H1 (cell line): ENCODE results near the gene PAWR. TPM values are rescaled to one million over a fixed set of nuclear protein-coding genes. Genes with fewer than 3 reads are reported as not detected.

Experiments used
- CTCF ChIA-PET: fragments of 300-600 bp; sonication (Branson Sonifier 250); formaldehyde crosslinking; loops from one replicate; lab custom pipeline; 2021; ENCODE audit not compliant: partially characterized antibody; lab: Charles Lee
- POLR2A ChIA-PET: fragments of 300-600 bp; sonication (Branson Sonifier 250); formaldehyde crosslinking; loops from one replicate; lab custom pipeline; 2021; ENCODE audit warnings: inconsistent platforms; ENCODE audit not compliant: partially characterized antibody; lab: Charles Lee
- DNase-seq, 2 experiments: peaks; one replicate each; pipeline versions ENCODE4 v3.0.0 to v3.0.0-alpha.2; 2010 to 2022; ENCODE audit warnings: low spot score in 2 of 2, low read depth in 1 of 2, mixed read lengths in 1 of 2
- FAIRE-seq: peaks from 2 replicates; lab custom pipeline; 2011; peaks lifted over from hg19 to GRCh38; lab: Jason Lieb, UNC
- H2AFZ ChIP-seq: 2 replicates; pipeline ENCODE4 v1.8.1; 2012; ENCODE audit warnings: low read length, inconsistent platforms
- H2AK5ac ChIP-seq: 2 replicates; pipeline ENCODE4 v1.6.1; 2013; ENCODE audit warnings: low read depth, low read length
- H2BK120ac ChIP-seq: replicated peaks from 2 replicates; pipeline ENCODE3; 2013; ENCODE audit warnings: low read depth, low read length, inconsistent platforms
- H2BK12ac ChIP-seq: 2 replicates; pipeline ENCODE4 v1.6.1; 2013; ENCODE audit warnings: low read depth, low read length
- H2BK15ac ChIP-seq: 2 replicates; pipeline ENCODE4 v1.6.1; 2013; ENCODE audit warnings: low read length
- H2BK20ac ChIP-seq: 2 replicates; pipeline ENCODE4 v1.6.1; 2013; ENCODE audit warnings: low read length
- H2BK5ac ChIP-seq: 2 replicates; pipeline ENCODE4 v1.6.1; 2013; ENCODE audit warnings: low read depth, low read length
- H3K14ac ChIP-seq: 2 replicates; pipeline ENCODE4 v1.6.1; 2013; ENCODE audit warnings: inconsistent platforms; ENCODE audit not compliant: insufficient read length
- H3K18ac ChIP-seq: 2 replicates; pipeline ENCODE4 v1.6.1; 2013; ENCODE audit warnings: low read length; ENCODE audit errors: extremely low read depth
- H3K23ac ChIP-seq: 2 replicates; pipeline ENCODE4 v1.6.1; 2013; ENCODE audit warnings: inconsistent platforms; ENCODE audit not compliant: insufficient read length
- H3K23me2 ChIP-seq: 2 replicates; pipeline ENCODE4 v1.6.1; 2013; ENCODE audit warnings: low read depth, low read length
- H3K27ac ChIP-seq: 2 replicates; pipeline ENCODE4 v1.6.1; 2011; ENCODE audit warnings: low read depth, low read length, inconsistent platforms
- H3K27me3 ChIP-seq, 4 experiments: replicated peaks in 1 of 4; 1 replicate in 1 of 4; 2 replicates in 3 of 4; pipeline versions ENCODE4 v1.6.1 to v1.8.1; 2011 to 2013; ENCODE audit warnings: low read length in 3 of 4, mild to moderate bottlenecking in 3 of 4, inconsistent platforms in 2 of 4, mixed read lengths in 2 of 4, moderate library complexity in 1 of 4; ENCODE audit not compliant: control insufficient read depth in 3 of 4, insufficient read depth in 3 of 4; ENCODE audit errors: extremely low read depth in 1 of 4
- H3K36me3 ChIP-seq, 4 experiments: 2 replicates each; pipeline versions ENCODE4 v1.6.1 to v1.8.1; 2011 to 2013; ENCODE audit warnings: mild to moderate bottlenecking in 4 of 4, low read length in 3 of 4, moderate library complexity in 2 of 4, control low read depth in 1 of 4, inconsistent platforms in 1 of 4; ENCODE audit not compliant: insufficient read depth in 4 of 4, control insufficient read depth in 2 of 4
- H3K4ac ChIP-seq: replicated peaks from 2 replicates; pipeline ENCODE3; 2013; ENCODE audit warnings: low read length, low read depth, mixed read lengths, inconsistent platforms; ENCODE audit not compliant: insufficient read length
- H3K4me1 ChIP-seq, 4 experiments: replicated peaks in 1 of 4; 1 replicate in 1 of 4; 2 replicates in 3 of 4; pipeline versions ENCODE4 v1.6.1 to v1.8.1; 2011 to 2013; ENCODE audit warnings: low read length in 3 of 4, inconsistent platforms in 2 of 4, mixed read lengths in 1 of 4; ENCODE audit not compliant: insufficient read depth in 4 of 4, control insufficient read depth in 3 of 4
- H3K4me2 ChIP-seq, 2 experiments: 2 replicates each; pipeline versions ENCODE4 v1.6.1 to v1.8.1; 2011 to 2013; ENCODE audit warnings: low read depth in 2 of 2, low read length in 2 of 2, control low read depth in 1 of 2, inconsistent platforms in 1 of 2, mild to moderate bottlenecking in 1 of 2; ENCODE audit not compliant: insufficient read depth in 1 of 2
- H3K4me3 ChIP-seq, 4 experiments: fragments of 200-600, 300-600 bp in 1 of 4; sonication (generic), shearing (Covaris generic), sonication (Bioruptor Twin) in 1 of 4; 2 replicates each; pipeline versions ENCODE4 v1.5.1 to v1.8.1; 2011 to 2016; ENCODE audit warnings: low read length in 4 of 4, low read depth in 3 of 4, control low read depth in 2 of 4, inconsistent platforms in 2 of 4, mild to moderate bottlenecking in 2 of 4, mixed read lengths in 1 of 4, moderate library complexity in 1 of 4; ENCODE audit not compliant: insufficient read depth in 2 of 4; ENCODE audit errors: extremely low read depth in 1 of 4
- H3K56ac ChIP-seq: replicated peaks from 2 replicates; pipeline ENCODE3; 2013; ENCODE audit warnings: low read depth, mild to moderate bottlenecking, mixed read lengths, low read length, inconsistent platforms; ENCODE audit not compliant: insufficient read length
- H3K79me1 ChIP-seq: 2 replicates; pipeline ENCODE4 v1.6.1; 2013; ENCODE audit warnings: low read depth, low read length, control low read depth
- H3K79me2 ChIP-seq, 2 experiments: 2 replicates each; pipeline versions ENCODE4 v1.6.1 to v1.8.1; 2012 to 2013; ENCODE audit warnings: low read length in 2 of 2, mild to moderate bottlenecking in 2 of 2, inconsistent platforms in 1 of 2; ENCODE audit not compliant: insufficient read depth in 2 of 2, control insufficient read depth in 1 of 2
- H3K9ac ChIP-seq, 4 experiments: replicated peaks in 1 of 4; 1 replicate in 1 of 4; 2 replicates in 3 of 4; pipeline versions ENCODE4 v1.6.1 to v1.8.1; 2011 to 2013; ENCODE audit warnings: low read depth in 3 of 4, low read length in 3 of 4, control low read depth in 2 of 4, mild to moderate bottlenecking in 2 of 4, moderate library complexity in 2 of 4, inconsistent platforms in 1 of 4; ENCODE audit errors: extremely low read depth in 1 of 4
- H3K9me3 ChIP-seq, 2 experiments: 2 replicates each; pipeline versions ENCODE4 v1.6.1 to v1.8.1; 2012 to 2013; ENCODE audit warnings: mild to moderate bottlenecking in 2 of 2, moderate library complexity in 2 of 2, control low read depth in 1 of 2, inconsistent platforms in 1 of 2, low read depth in 1 of 2, low read length in 1 of 2, mixed read lengths in 1 of 2; ENCODE audit not compliant: insufficient read depth in 2 of 2
- H4K20me1 ChIP-seq, 2 experiments: replicated peaks in 1 of 2; 2 replicates each; pipeline versions ENCODE3 to v1.8.1; 2011 to 2013; ENCODE audit warnings: inconsistent platforms in 2 of 2, low read length in 2 of 2, mild to moderate bottlenecking in 1 of 2; ENCODE audit not compliant: insufficient read depth in 2 of 2, control insufficient read depth in 1 of 2
- H4K5ac ChIP-seq: 2 replicates; pipeline ENCODE4 v1.6.1; 2013; ENCODE audit warnings: low read length, low read depth, mixed read lengths, inconsistent platforms; ENCODE audit not compliant: insufficient read length
- H4K8ac ChIP-seq: 2 replicates; pipeline ENCODE4 v1.8.0; 2013; ENCODE audit warnings: mild to moderate bottlenecking, moderate library complexity, low read length, inconsistent platforms; ENCODE audit not compliant: insufficient read depth; ENCODE audit errors: extremely low read depth
- H4K91ac ChIP-seq: replicated peaks from 2 replicates; pipeline ENCODE3; 2013; ENCODE audit warnings: low read length, mixed read lengths, inconsistent platforms; ENCODE audit not compliant: insufficient read length
- ASH2L ChIP-seq: fragments of 200-600, 300-600 bp; sonication (generic); IDR thresholded peaks from one replicate; pipeline ENCODE4 v1.7.1; 2017; ENCODE audit warnings: low read length
- CHD2 ChIP-seq: IDR thresholded peaks from 2 replicates; pipeline ENCODE4 v1.6.1; 2012; ENCODE audit warnings: low read length, improper control_type of control experiment
- CREB1 ChIP-seq: IDR thresholded peaks from 2 replicates; pipeline ENCODE4 v1.6.1; 2012; ENCODE audit warnings: inconsistent platforms
- EP300 ChIP-seq, 2 experiments: IDR thresholded peaks; 1 replicate in 1 of 2; 2 replicates in 1 of 2; pipeline ENCODE4 v1.6.1; 2011 to 2012; ENCODE audit warnings: low read depth in 2 of 2, low read length in 2 of 2, mild to moderate bottlenecking in 2 of 2, borderline replicate concordance in 1 of 2, inconsistent platforms in 1 of 2, moderate library complexity in 1 of 2
- HDAC2 ChIP-seq, 2 experiments: fragments of 300-600 bp in 1 of 2; sonication (generic) in 1 of 2; IDR thresholded peaks; 2 replicates each; pipeline ENCODE4 v1.6.1; 2011 to 2012; ENCODE audit warnings: low read depth in 2 of 2, low read length in 2 of 2, mild to moderate bottlenecking in 2 of 2, moderate library complexity in 2 of 2, borderline replicate concordance in 1 of 2, inconsistent platforms in 1 of 2
- HDAC6 ChIP-seq: IDR thresholded peaks from one replicate; pipeline ENCODE4 v1.7.1; 2012; ENCODE audit warnings: low read depth, mild to moderate bottlenecking, inconsistent platforms, low read length, moderate library complexity
- JUND ChIP-seq: IDR thresholded peaks from 2 replicates; pipeline ENCODE4 v1.6.1; 2011; ENCODE audit warnings: mild to moderate bottlenecking, improper control_type of control experiment, low read length
- PHF8 ChIP-seq: fragments of 200-600 bp; sonication (generic); conservative IDR thresholded peaks from 2 replicates; pipeline ENCODE4 v1.7.1; 2012; ENCODE audit warnings: low read depth, mild to moderate bottlenecking, inconsistent platforms, low read length, moderate library complexity
- SIRT6 ChIP-seq: IDR thresholded peaks from one replicate; pipeline ENCODE4 v1.7.1; 2012; ENCODE audit warnings: low read length, inconsistent platforms
- SP2 ChIP-seq: IDR thresholded peaks from 2 replicates; pipeline ENCODE4 v1.6.1; 2012; ENCODE audit warnings: mild to moderate bottlenecking, low read length, inconsistent platforms
- WGBS, 2 experiments: shearing (Covaris generic) in 1 of 2; methylation state at CpG; one replicate each; pipeline versions ENCODE4 v1.1.6 to v1.1.7; 2013 to 2015; ENCODE audit warnings: low lambda C conversion rate in 2 of 2, mixed read lengths in 2 of 2, inconsistent platforms in 1 of 2, low coverage in 1 of 2, missing lambda C conversion rate in 1 of 2; ENCODE audit not compliant: insufficient replicate concordance in 2 of 2, insufficient coverage in 1 of 2, insufficient read length in 1 of 2; ENCODE audit errors: extremely low coverage in 1 of 2, missing lambda C conversion rate in 1 of 2; 5-methylcytosine and 5-hydroxymethylcytosine counted together
- polyA plus RNA-seq, 7 experiments: library from polyadenylated mRNA; depleted of rRNA in 3 of 7; stranded (reverse) in 5 of 7; unstranded in 2 of 7; fragments of >200 nt in 5 of 7; fragments of 200-250 nt in 2 of 7; gene quantifications; 1 replicate in 5 of 7; 2 replicates in 1 of 7; 4 replicates in 1 of 7; pipeline versions ENCODE4 v1.2.1 to v1.2.3, GENCODE V29; 2011 to 2013; ENCODE audit warnings: missing spikeins in 2 of 7, mixed read lengths in 2 of 7
- total RNA-seq: library from RNA; stranded (reverse); fragmentation: NEBNext Ultra II Directional; extraction: Animal tissue kit (Norgen Biotek cat#: 25700); gene quantifications from 2 replicates; pipeline ENCODE4 v1.2.1, GENCODE V29; 2021
- TF ChIP-seq, protein P1 (sequence below): IDR thresholded peaks from 2 replicates; pipeline ENCODE4 v1.6.1; 2012; ENCODE audit warnings: inconsistent platforms
- TF ChIP-seq, protein P2 (sequence below): IDR thresholded peaks from 2 replicates; pipeline ENCODE4 v1.6.1; 2012; ENCODE audit warnings: inconsistent platforms

The PAWR gene
- total and polyA plus RNA-seq, 2 of the 8 experiments (the other 6 are each of a cell fraction or from before 2014, with no cell fraction given): 28.3 to 327 TPM

- Histone ChIP-seq H3K9me3 (peaks cover 28 to 43% of the 10 kb centered on the region in 2 experiments), H2AFZ (no peak overlapping the region), H3K36me3 (peaks cover 5 to 74% (median 42%) of the 10 kb centered on the region in 4 experiments; a peak in 7 of 8 replicates), H2BK12ac (no peak overlapping the region), H3K56ac (no peak overlapping the region), H2BK5ac (no peak overlapping the region), H3K9ac (no peak overlapping the region), H2BK20ac (no peak overlapping the region), H3K18ac (no peak overlapping the region), H4K8ac (no peak overlapping the region), H3K23ac (no peak overlapping the region), H3K14ac (no peak overlapping the region), H4K5ac (no peak overlapping the region), H3K4me3 (no peak overlapping the region), H4K20me1 (no peaks in the 10 kb centered on the region), H2AK5ac (no peak overlapping the region), H4K91ac (no peak overlapping the region), H3K4ac (no peak overlapping the region), H3K23me2 (no peaks in the 10 kb centered on the region), H2BK15ac (no peak overlapping the region), H3K4me1 (peaks cover 0 to 4% (median under 1%) of the 10 kb centered on the region in 4 experiments; a peak in 3 of 7 replicates), H3K79me2 (0 out of 4 replicates have a peak, but pooled peaks cover 0 to 2% of the 10 kb centered on the region in 2 experiments), H3K27me3 (no peaks in the 10 kb centered on the region), H2BK120ac (no peak overlapping the region), H3K4me2 (no peak overlapping the region), H3K27ac (no peak overlapping the region), H3K79me1 (no peaks in the 10 kb centered on the region)
- ChIA-PET POLR2A (interaction anchor here (0.7 to 2.2 kb wide), 4 partner anchors 10 to 148 kb away, joined by 3 to 11 read pairs (median 3); no protein-coding TSS in a partner anchor), CTCF (interaction anchor here (0.8 to 1.4 kb wide), 2 partner anchors 8 to 51 kb away, joined by 3 to 5 read pairs; no protein-coding TSS in a partner anchor)
- 96% methylated on average over 3 of the region's 3 CpGs; no CpG with 5 or more reads in 1 of the 2 experiments for WGBS, 2 experiments
- FAIRE-seq (no peak), DNase-seq (no peak)
- TF ChIP-seq PHF8 (no peak), JUND (no peak), SIRT6 (no peak), EP300 (IDR thresholded peaks at IDR 0.05; ENCODE audit: borderline replicate concordance in 1 of 2, low read depth in 2 of 2, low read length in 2 of 2) (no peak), CREB1 (no peak), HDAC6 (no peak), SP2 (no peak), CHD2 (no peak), HDAC2 (IDR thresholded peaks at IDR 0.05; ENCODE audit: borderline replicate concordance in 1 of 2, low read depth in 2 of 2, low read length in 2 of 2) (no peak), ASH2L (no peak)
- TF ChIP-seq, protein P1, sequence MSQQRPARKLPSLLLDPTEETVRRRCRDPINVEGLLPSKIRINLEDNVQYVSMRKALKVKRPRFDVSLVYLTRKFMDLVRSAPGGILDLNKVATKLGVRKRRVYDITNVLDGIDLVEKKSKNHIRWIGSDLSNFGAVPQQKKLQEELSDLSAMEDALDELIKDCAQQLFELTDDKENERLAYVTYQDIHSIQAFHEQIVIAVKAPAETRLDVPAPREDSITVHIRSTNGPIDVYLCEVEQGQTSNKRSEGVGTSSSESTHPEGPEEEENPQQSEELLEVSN: no peak
- TF ChIP-seq, protein P2, sequence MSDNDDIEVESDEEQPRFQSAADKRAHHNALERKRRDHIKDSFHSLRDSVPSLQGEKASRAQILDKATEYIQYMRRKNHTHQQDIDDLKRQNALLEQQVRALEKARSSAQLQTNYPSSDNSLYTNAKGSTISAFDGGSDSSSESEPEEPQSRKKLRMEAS: no peak
Observed at GRCh38 chr12:79563021-79563740, 127.6 kb downstream of the PAWR start.
